AG09309 (cell line): ENCODE measurements around the gene RAB20.
A peak's percentile ranks its signal among the peaks of the same experiment; 100 is the strongest.

Source experiments
- DNase-seq: peaks from one replicate; pipeline ENCODE4 v3.0.0-alpha.2; 2010; ENCODE audit warnings: low read depth
- H3K4me3 ChIP-seq: 2 replicates; pipeline ENCODE4 v1.5.1; 2011; ENCODE audit warnings: mild to moderate bottlenecking, low read depth, low read length, moderate library complexity; ENCODE audit not compliant: control insufficient read depth
- CTCF ChIP-seq: IDR thresholded peaks from 2 replicates; pipeline ENCODE4 v1.5.1; 2011; ENCODE audit warnings: mild to moderate bottlenecking, low read depth, low read length, inconsistent platforms; ENCODE audit not compliant: insufficient read depth, control insufficient read depth; ENCODE audit errors: missing control alignments

RAB20 gene

GRCh38 chr13:110549795-110550160, 11.7 kb downstream of the RAB20 start:
- no peak for TF ChIP-seq CTCF
- no peak for DNase-seq

GRCh38 chr13:110548891-110549794, 12.4 kb downstream of the RAB20 start:
- DNase-seq, result no peak
- H3K4me3 ChIP-seq, result no peak overlapping the region
- no peak for TF ChIP-seq CTCF

More at GRCh38 chr13:110549795-110550160, 11.7 kb downstream of the RAB20 start:
- H3K4me3 ChIP-seq, result no peak overlapping the region

GRCh38 chr13:110546926-110547325, 14.6 kb downstream of the RAB20 start:
- TF ChIP-seq CTCF, result no peak
- no peak overlapping the region for H3K4me3 ChIP-seq
- DNase-seq, result peak; percentile 77

GRCh38 chr13:110546378-110546777, 15.1 kb downstream of the RAB20 start:
- H3K4me3 ChIP-seq, result no peak overlapping the region
- no peak for TF ChIP-seq CTCF
- DNase-seq, result no peak

GRCh38 chr13:110542169-110542796, 19.2 kb downstream of the RAB20 start:
- no peak for DNase-seq

GRCh38 chr13:110541526-110541920, 20.0 kb downstream of the RAB20 start:
- no peak for DNase-seq
- no peak for TF ChIP-seq CTCF

More at GRCh38 chr13:110542169-110542796, 19.2 kb downstream of the RAB20 start:
- no peak for TF ChIP-seq CTCF
- no peak overlapping the region for H3K4me3 ChIP-seq

More at GRCh38 chr13:110541526-110541920, 20.0 kb downstream of the RAB20 start:
- no peak overlapping the region for H3K4me3 ChIP-seq
